ENCODE measurements around the gene AXIN1. TPM values are rescaled to one million over a fixed set of nuclear protein-coding genes. Genes with fewer than 3 reads are reported as not detected.

AXIN1 gene
- total RNA-seq, 1 donor from 2014 or later: 19.6 TPM

GRCh38 chr16:311725-312124, 40.8 kb downstream of the AXIN1 start:
- DNase-seq (ENCODE audit: low spot score): no peak
- Mint-ChIP-seq H3K27me3 (ENCODE audit: insufficient read depth, low read depth) (no peaks in the 10 kb centered on the region), H3K9me3 (no peaks in the 10 kb centered on the region), H3K27ac (no peak overlapping the region), H3K36me3 (peaks cover 9% of the 10 kb centered on the region), H3K4me3 (no peak overlapping the region), H3K4me1 (peaks cover 2% of the 10 kb centered on the region)
- no peaks in the 10 kb centered on the region for H3F3A ChIP-seq (ENCODE audit: low read depth)
- no peak overlapping the region for H3K9ac ChIP-seq
- H3K27ac ChIP-seq: no peak overlapping the region
- TF ChIP-seq CTCF (IDR thresholded peaks at IDR 0.05): no peak
- no peak for TF ChIP-seq EZH2phosphoT487 (IDR thresholded peaks at IDR 0.05)
- TF ChIP-seq EZH2 (IDR thresholded peaks at IDR 0.05): no peak
- H3K4me2 ChIP-seq: no peak overlapping the region
- H3K9me3 ChIP-seq (ENCODE audit: low read depth): no peaks in the 10 kb centered on the region
- peaks cover 18% of the 10 kb centered on the region for H3K79me2 ChIP-seq (ENCODE audit: low read depth)
- no peak overlapping the region for H2AFZ ChIP-seq (replicated peaks)
- no peaks in the 10 kb centered on the region for H3K27me3 ChIP-seq
- H3K4me3 ChIP-seq: no peak overlapping the region
- H4K20me1 ChIP-seq (ENCODE audit: low read depth): peaks cover 21% of the 10 kb centered on the region
- no peaks in the 10 kb centered on the region for H3K36me3 ChIP-seq
- H3K4me1 ChIP-seq: no peaks in the 10 kb centered on the region

GRCh38 chr16:309476-309875, 43.0 kb downstream of the AXIN1 start:
- Mint-ChIP-seq H3K4me3 (no peak overlapping the region), H3K27me3 (ENCODE audit: insufficient read depth, low read depth) (no peaks in the 10 kb centered on the region), H3K4me1 (no peaks in the 10 kb centered on the region), H3K9me3 (no peaks in the 10 kb centered on the region), H3K36me3 (peaks cover 9% of the 10 kb centered on the region), H3K27ac (no peak overlapping the region)
- no peaks in the 10 kb centered on the region for H3K4me1 ChIP-seq
- H3K36me3 ChIP-seq: no peaks in the 10 kb centered on the region
- H3K27me3 ChIP-seq: no peaks in the 10 kb centered on the region
- H3K9ac ChIP-seq: no peak overlapping the region
- no peaks in the 10 kb centered on the region for H3F3A ChIP-seq (ENCODE audit: low read depth)
- H3K4me2 ChIP-seq: no peak overlapping the region
- TF ChIP-seq EZH2phosphoT487 (IDR thresholded peaks at IDR 0.05) (no peak), CTCF (IDR thresholded peaks at IDR 0.05) (no peak), EZH2 (IDR thresholded peaks at IDR 0.05) (no peak)
- H2AFZ ChIP-seq (replicated peaks): no peak overlapping the region
- no peaks in the 10 kb centered on the region for H3K9me3 ChIP-seq (ENCODE audit: low read depth)
- no peak overlapping the region for H3K4me3 ChIP-seq
- peaks cover 6% of the 10 kb centered on the region for H4K20me1 ChIP-seq (ENCODE audit: low read depth)
- H3K27ac ChIP-seq: no peak overlapping the region
- DNase-seq (ENCODE audit: low spot score): no peak
- no peaks in the 10 kb centered on the region for H3K79me2 ChIP-seq (ENCODE audit: low read depth)

- H3K4me1 Mint-ChIP-seq: no peaks in the 10 kb centered on the region
- H3K9me3 Mint-ChIP-seq: no peaks in the 10 kb centered on the region
- Histone ChIP-seq H3K36me3 (no peaks in the 10 kb centered on the region), H3K27ac (no peak overlapping the region), H3K4me3 (no peak overlapping the region), H2AFZ (replicated peaks) (no peak overlapping the region), H3F3A (ENCODE audit: low read depth) (no peaks in the 10 kb centered on the region), H3K9me3 (ENCODE audit: low read depth) (no peaks in the 10 kb centered on the region), H4K20me1 (ENCODE audit: low read depth) (peaks cover 4% of the 10 kb centered on the region), H3K4me1 (no peaks in the 10 kb centered on the region), H3K79me2 (ENCODE audit: low read depth) (no peaks in the 10 kb centered on the region), H3K4me2 (no peak overlapping the region), H3K27me3 (no peaks in the 10 kb centered on the region), H3K9ac (no peak overlapping the region)
- H3K27me3 Mint-ChIP-seq (ENCODE audit: insufficient read depth, low read depth): no peaks in the 10 kb centered on the region
- H3K36me3 Mint-ChIP-seq: peaks cover 8% of the 10 kb centered on the region
- H3K27ac Mint-ChIP-seq: no peak overlapping the region
- no peak for TF ChIP-seq EZH2phosphoT487 (IDR thresholded peaks at IDR 0.05)
- no peak for TF ChIP-seq EZH2 (IDR thresholded peaks at IDR 0.05)
- TF ChIP-seq CTCF (IDR thresholded peaks at IDR 0.05): no peak
- no peak for DNase-seq (ENCODE audit: low spot score)
- no peak overlapping the region for H3K4me3 Mint-ChIP-seq
Measured at GRCh38 chr16:307691-308312, 44.7 kb downstream of the AXIN1 start.

Measured in neural progenitor cell (in vitro differentiated cells).